Loucy (cell line): ENCODE data around the gene ACSF3.

Experiments
- H2AFZ ChIP-seq: fragments of 200-600 bp; sonication (generic); 2 replicates; pipeline ENCODE4 v1.6.0; 2016; ENCODE audit warnings: antibody characterized with exemption, mild to moderate bottlenecking, low read length, moderate library complexity
- H3F3A ChIP-seq: fragments of 200-600 bp; 2 replicates; pipeline ENCODE4 v1.6.0; 2016; ENCODE audit warnings: antibody characterized with exemption, low read depth, mild to moderate bottlenecking
- H3K27me3 ChIP-seq: fragments of 200-600 bp; sonication (generic); 2 replicates; pipeline ENCODE4 v1.6.1; 2014; ENCODE audit warnings: low read length, mild to moderate bottlenecking; ENCODE audit not compliant: insufficient read depth, poor library complexity, severe bottlenecking
- H3K36me3 ChIP-seq: fragments of 200-600 bp; sonication (generic); 2 replicates; pipeline ENCODE4 v1.6.1; 2016; ENCODE audit warnings: low read length; ENCODE audit not compliant: insufficient read depth
- H3K4me1 ChIP-seq: fragments of 200-600 bp; sonication (generic); 2 replicates; pipeline ENCODE4 v1.5.1; 2014; ENCODE audit warnings: low read length, mild to moderate bottlenecking; ENCODE audit not compliant: insufficient read depth, poor library complexity, severe bottlenecking
- H3K4me2 ChIP-seq: fragments of 200-600 bp; sonication (generic); 2 replicates; pipeline ENCODE4 v1.6.0; 2014; ENCODE audit warnings: antibody characterized with exemption, low read length, low read depth, mild to moderate bottlenecking; ENCODE audit not compliant: poor library complexity, severe bottlenecking
- H3K4me3 ChIP-seq: fragments of 200-600 bp; sonication (generic); 2 replicates; pipeline ENCODE4 v1.5.1; 2014; ENCODE audit warnings: low read length, mild to moderate bottlenecking, mixed read lengths; ENCODE audit not compliant: poor library complexity, severe bottlenecking
- H3K79me2 ChIP-seq: fragments of 200-600 bp; sonication (generic); 2 replicates; pipeline ENCODE4 v1.6.1; 2014; ENCODE audit warnings: low read length; ENCODE audit not compliant: insufficient read depth
- H3K9ac ChIP-seq: fragments of 200-600 bp; sonication (generic); 2 replicates; pipeline ENCODE4 v1.6.0; 2014; ENCODE audit warnings: mild to moderate bottlenecking, low read depth, low read length, moderate library complexity; ENCODE audit not compliant: poor library complexity, severe bottlenecking
- H3K9me2 ChIP-seq: fragments of 200-600 bp; sonication (generic); replicated peaks from 2 replicates; pipeline ENCODE4 v1.6.1; 2016; ENCODE audit warnings: low read depth, low read length, mixed read lengths
- H3K9me3 ChIP-seq: fragments of 200-600 bp; sonication (generic); 2 replicates; pipeline ENCODE4 v1.6.1; 2014; ENCODE audit warnings: mild to moderate bottlenecking, antibody characterized with exemption, low read length, low read depth; ENCODE audit not compliant: insufficient read depth
- H4K20me1 ChIP-seq: fragments of 200-600 bp; sonication (generic); 2 replicates; pipeline ENCODE4 v1.6.0; 2014; ENCODE audit warnings: antibody characterized with exemption, low read length, mild to moderate bottlenecking; ENCODE audit not compliant: insufficient read depth, poor library complexity, severe bottlenecking
- EZH2phosphoT487 ChIP-seq: fragments of 200-600 bp; IDR thresholded peaks from 2 replicates; pipeline ENCODE4 v1.6.1; 2018; ENCODE audit warnings: antibody characterized with exemption, mild to moderate bottlenecking, moderate library complexity, borderline replicate concordance
- TF ChIP-seq, protein P1 (sequence below): fragments of 200-600 bp; sonication (generic); conservative IDR thresholded peaks from 2 replicates; pipeline ENCODE4 v1.5.1; 2014; ENCODE audit warnings: mild to moderate bottlenecking, antibody characterized with exemption, low read length

The ACSF3 gene

DNA sequence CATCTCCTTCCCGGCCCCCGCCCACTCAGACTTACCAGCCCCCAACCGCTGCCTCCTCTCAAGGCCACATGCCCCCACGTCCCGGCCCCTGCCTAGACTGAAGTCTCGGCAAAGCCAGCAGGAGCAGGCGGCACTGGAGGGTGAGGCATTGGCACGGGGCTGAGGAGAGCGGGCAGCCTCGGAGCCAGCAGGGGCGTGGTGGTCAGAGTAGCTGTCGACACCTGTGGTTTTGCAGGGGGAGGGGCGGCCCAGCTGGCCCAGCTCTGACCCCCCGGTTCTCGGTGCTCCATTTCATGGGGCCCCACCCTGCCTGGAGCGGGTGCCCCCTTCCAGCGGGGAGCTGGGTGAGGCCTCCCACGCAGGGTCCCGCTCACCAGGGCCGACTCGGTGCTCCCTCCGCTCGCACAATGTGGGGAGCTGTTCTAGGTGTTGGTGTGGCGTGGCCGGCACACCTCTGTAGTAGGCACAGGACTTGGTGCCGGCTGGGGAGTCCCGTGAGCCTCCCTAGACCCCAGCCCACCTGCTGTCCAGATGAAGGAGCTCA is 82.6 kb downstream of the ACSF3 start:
- H3K4me3 ChIP-seq: no peak overlapping the region
- H3F3A ChIP-seq: no peaks in the 10 kb centered on the region
- no peaks in the 10 kb centered on the region for H4K20me1 ChIP-seq
- no peaks in the 10 kb centered on the region for H3K4me1 ChIP-seq
- H2AFZ ChIP-seq: no peak overlapping the region
- no peaks in the 10 kb centered on the region for H3K27me3 ChIP-seq
- no peaks in the 10 kb centered on the region for H3K9me3 ChIP-seq
- TF ChIP-seq EZH2phosphoT487: no peak
- TF ChIP-seq, protein P1, sequence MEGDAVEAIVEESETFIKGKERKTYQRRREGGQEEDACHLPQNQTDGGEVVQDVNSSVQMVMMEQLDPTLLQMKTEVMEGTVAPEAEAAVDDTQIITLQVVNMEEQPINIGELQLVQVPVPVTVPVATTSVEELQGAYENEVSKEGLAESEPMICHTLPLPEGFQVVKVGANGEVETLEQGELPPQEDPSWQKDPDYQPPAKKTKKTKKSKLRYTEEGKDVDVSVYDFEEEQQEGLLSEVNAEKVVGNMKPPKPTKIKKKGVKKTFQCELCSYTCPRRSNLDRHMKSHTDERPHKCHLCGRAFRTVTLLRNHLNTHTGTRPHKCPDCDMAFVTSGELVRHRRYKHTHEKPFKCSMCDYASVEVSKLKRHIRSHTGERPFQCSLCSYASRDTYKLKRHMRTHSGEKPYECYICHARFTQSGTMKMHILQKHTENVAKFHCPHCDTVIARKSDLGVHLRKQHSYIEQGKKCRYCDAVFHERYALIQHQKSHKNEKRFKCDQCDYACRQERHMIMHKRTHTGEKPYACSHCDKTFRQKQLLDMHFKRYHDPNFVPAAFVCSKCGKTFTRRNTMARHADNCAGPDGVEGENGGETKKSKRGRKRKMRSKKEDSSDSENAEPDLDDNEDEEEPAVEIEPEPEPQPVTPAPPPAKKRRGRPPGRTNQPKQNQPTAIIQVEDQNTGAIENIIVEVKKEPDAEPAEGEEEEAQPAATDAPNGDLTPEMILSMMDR: no peak
- no peaks in the 10 kb centered on the region for H3K9me2 ChIP-seq
- H3K36me3 ChIP-seq: no peaks in the 10 kb centered on the region
- H3K79me2 ChIP-seq: no peaks in the 10 kb centered on the region
- no peak overlapping the region for H3K9ac ChIP-seq
- no peak overlapping the region for H3K4me2 ChIP-seq

DNA sequence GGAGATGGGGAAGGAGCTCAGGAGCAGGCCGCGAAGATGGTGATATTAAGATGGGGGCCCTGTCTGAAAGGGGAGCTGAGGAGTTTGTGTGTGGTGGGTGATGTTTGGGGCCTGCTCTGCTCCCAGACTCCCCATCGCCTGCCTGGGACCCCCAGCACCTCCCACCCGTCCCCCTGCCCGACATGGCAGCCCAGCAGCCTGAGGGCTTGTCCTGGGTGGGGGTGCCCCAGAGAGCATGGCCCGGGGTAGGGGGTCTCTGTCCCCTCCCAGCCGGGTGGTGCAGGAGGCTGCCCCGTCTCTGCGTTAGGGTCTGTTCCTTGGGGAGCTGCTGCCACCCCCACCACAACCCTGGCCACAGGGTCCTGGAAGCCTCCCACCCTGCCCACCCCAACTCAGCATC is 83.1 kb downstream of the ACSF3 start:
- Histone ChIP-seq H3K4me1 (no peaks in the 10 kb centered on the region), H3K9ac (no peak overlapping the region), H3K4me2 (no peak overlapping the region)

DNA sequence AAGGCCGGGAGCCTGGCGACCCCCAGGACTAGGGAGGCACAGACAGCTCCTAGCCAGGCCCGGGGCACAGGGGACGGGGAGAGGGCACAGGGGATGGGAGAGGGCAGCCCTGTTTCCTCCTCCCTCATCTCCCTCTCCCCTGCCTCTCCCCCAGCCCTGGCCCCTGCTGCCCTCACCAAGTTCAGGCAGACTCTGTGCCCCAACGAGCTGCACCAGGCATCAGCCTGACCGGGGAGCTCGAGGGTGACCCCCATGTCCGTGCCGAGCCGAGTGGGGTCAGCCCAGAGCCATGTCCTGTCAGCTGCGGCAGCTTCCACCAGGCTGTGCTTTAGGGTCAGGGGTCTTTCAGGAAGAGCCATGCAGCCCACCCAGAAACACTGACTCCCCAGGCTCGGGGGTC is 83.8 kb downstream of the ACSF3 start:
- Histone ChIP-seq H3F3A (no peaks in the 10 kb centered on the region), H2AFZ (no peak overlapping the region), H3K79me2 (no peaks in the 10 kb centered on the region), H3K36me3 (no peaks in the 10 kb centered on the region), H3K27me3 (no peaks in the 10 kb centered on the region), H3K4me2 (no peak overlapping the region), H3K4me3 (no peak overlapping the region), H3K9me2 (no peaks in the 10 kb centered on the region), H3K4me1 (no peaks in the 10 kb centered on the region), H3K9me3 (no peaks in the 10 kb centered on the region), H4K20me1 (no peaks in the 10 kb centered on the region), H3K9ac (no peak overlapping the region)
- TF ChIP-seq EZH2phosphoT487: no peak
- TF ChIP-seq, protein P1: no peak

More for the DNA sequence above, 83.1 kb downstream of the ACSF3 start:
- Histone ChIP-seq H3K36me3 (no peaks in the 10 kb centered on the region), H3K9me3 (no peaks in the 10 kb centered on the region), H2AFZ (no peak overlapping the region), H3K79me2 (no peaks in the 10 kb centered on the region), H4K20me1 (no peaks in the 10 kb centered on the region), H3K27me3 (no peaks in the 10 kb centered on the region), H3K4me3 (no peak overlapping the region), H3K9me2 (no peaks in the 10 kb centered on the region), H3F3A (no peaks in the 10 kb centered on the region)
- TF ChIP-seq, protein P1: no peak
- no peak for TF ChIP-seq EZH2phosphoT487
